ENCODE data around the gene MS4A5. TPM values are rescaled to one million over a fixed set of nuclear protein-coding genes. Genes with fewer than 3 reads are reported as not detected.

The MS4A5 gene
- total RNA-seq, 4 donors from 2014 or later, result not detected

GRCh38 chr11:60420015-60420414 is 9.4 kb upstream of the MS4A5 start:
- Histone ChIP-seq H3K27me3 (no peaks in the 10 kb centered on the region), H3K36me3 (no peaks in the 10 kb centered on the region), H3K4me1 (no peaks in the 10 kb centered on the region), H3K27ac (no peak overlapping the region), H3K9me3 (peaks cover 0 to 6% of the 10 kb centered on the region in 2 donors), H3K4me3 (no peak overlapping the region)
- 33 to 38% methylated on average over 2 of the region's 2 CpGs for WGBS, 2 donors (ENCODE audit: low coverage in 1 of 2)
- no peak for DNase-seq
- intact Hi-C loops (cut with DNase I; ENCODE audit: low total_unique reads) (no loop called here), in situ Hi-C loops (cut with MboI; ENCODE audit: low pct_ligation_motif_present in 1 of 4, low pct_unique_long_range_greater_than_20kb in 1 of 4, low sequenced_read_pairs in 3 of 4) (no loop called here)
- no peak for TF ChIP-seq CTCF (IDR thresholded peaks at IDR 0.05)
- no peak for TF ChIP-seq EP300 (IDR thresholded peaks at IDR 0.05; ENCODE audit: low read depth)
- no peak for TF ChIP-seq POLR2A (IDR thresholded peaks at IDR 0.05)
- no peak for TF ChIP-seq POLR2AphosphoS5 (IDR thresholded peaks at IDR 0.05)

- 95% methylated on average over 1 of the region's 1 CpG; no CpG with 5 or more reads in 1 of the 2 donors for WGBS, 2 donors (ENCODE audit: low coverage in 1 of 2)
- H3K27ac ChIP-seq, result no peak overlapping the region
- peaks cover 0 to 6% of the 10 kb centered on the region in 2 donors for H3K9me3 ChIP-seq
- intact Hi-C loops (cut with DNase I; ENCODE audit: low total_unique reads), result no loop called here
- in situ Hi-C loops (cut with MboI; ENCODE audit: low pct_ligation_motif_present in 1 of 4, low pct_unique_long_range_greater_than_20kb in 1 of 4, low sequenced_read_pairs in 3 of 4), result no loop called here
- H3K4me3 ChIP-seq, result no peak overlapping the region
- TF ChIP-seq POLR2A (IDR thresholded peaks at IDR 0.05) (no peak), CTCF (IDR thresholded peaks at IDR 0.05) (no peak), POLR2AphosphoS5 (IDR thresholded peaks at IDR 0.05) (no peak), EP300 (IDR thresholded peaks at IDR 0.05; ENCODE audit: low read depth) (no peak)
- H3K27me3 ChIP-seq, result no peaks in the 10 kb centered on the region
- H3K36me3 ChIP-seq, result no peaks in the 10 kb centered on the region
- DNase-seq, result no peak
- no peaks in the 10 kb centered on the region for H3K4me1 ChIP-seq
Observed at GRCh38 chr11:60422609-60423008, 6.8 kb upstream of the MS4A5 start.

- H3K27ac ChIP-seq, result no peak overlapping the region
- DNase-seq, result no peak
- WGBS, 2 donors (ENCODE audit: low coverage in 1 of 2), result 58% methylated on average over 2 of the region's 2 CpGs; no CpG with 5 or more reads in 1 of the 2 donors
- no peak for TF ChIP-seq POLR2AphosphoS5 (IDR thresholded peaks at IDR 0.05)
- H3K4me1 ChIP-seq, result no peaks in the 10 kb centered on the region
- H3K4me3 ChIP-seq, result no peak overlapping the region
- in situ Hi-C loops (cut with MboI; ENCODE audit: low pct_ligation_motif_present in 1 of 4, low pct_unique_long_range_greater_than_20kb in 1 of 4, low sequenced_read_pairs in 3 of 4), result no loop called here
- no peaks in the 10 kb centered on the region for H3K36me3 ChIP-seq
- intact Hi-C loops (cut with DNase I; ENCODE audit: low total_unique reads), result no loop called here
- H3K27me3 ChIP-seq, result no peaks in the 10 kb centered on the region
- H3K9me3 ChIP-seq, result no peaks in the 10 kb centered on the region
Observed at GRCh38 chr11:60428517-60428916, 855 bp upstream of the MS4A5 start.

GRCh38 chr11:60431251-60431650 is 1.9 kb downstream of the MS4A5 start:
- Histone ChIP-seq H3K36me3 (no peaks in the 10 kb centered on the region), H3K4me1 (no peaks in the 10 kb centered on the region), H3K27me3 (no peaks in the 10 kb centered on the region), H3K4me3 (no peak overlapping the region), H3K9me3 (no peaks in the 10 kb centered on the region), H3K27ac (no peak overlapping the region)
- 71 to 100% methylated on average over 1 to 2 of the region's 2 CpGs for WGBS, 2 donors (ENCODE audit: low coverage in 1 of 2)
- intact Hi-C loops (cut with DNase I; ENCODE audit: low total_unique reads) (no loop called here), in situ Hi-C loops (cut with MboI; ENCODE audit: low pct_ligation_motif_present in 1 of 4, low pct_unique_long_range_greater_than_20kb in 1 of 4, low sequenced_read_pairs in 3 of 4) (no loop called here)
- DNase-seq, result no peak
- TF ChIP-seq EP300 (IDR thresholded peaks at IDR 0.05; ENCODE audit: low read depth) (no peak), POLR2AphosphoS5 (IDR thresholded peaks at IDR 0.05) (no peak), POLR2A (IDR thresholded peaks at IDR 0.05) (no peak), CTCF (IDR thresholded peaks at IDR 0.05) (no peak)

DNA sequence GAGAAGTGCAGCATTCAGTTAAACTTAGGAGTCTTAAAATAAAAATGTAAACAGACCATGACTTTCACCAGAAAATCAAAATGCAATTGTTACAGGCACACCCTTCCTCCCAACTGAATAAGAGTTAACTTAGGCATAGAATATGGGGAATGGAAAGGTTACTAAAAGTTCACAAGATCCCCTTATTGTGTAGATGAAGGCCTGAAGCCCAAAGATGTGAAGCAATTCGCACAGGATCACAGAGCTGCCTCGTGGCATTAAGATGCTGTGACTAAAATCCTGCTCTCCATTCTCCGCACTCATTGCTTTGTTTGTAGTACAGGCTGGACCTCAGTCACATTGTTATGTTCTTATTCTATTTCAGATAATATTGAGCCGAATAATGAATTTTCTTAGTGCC is 4.0 kb downstream of the MS4A5 start:
- intact Hi-C loops (cut with DNase I; ENCODE audit: low total_unique reads), result no loop called here
- H3K27ac ChIP-seq, result no peak overlapping the region
- H3K9me3 ChIP-seq, result no peaks in the 10 kb centered on the region
- 73 to 84% methylated on average over 4 of the region's 4 CpGs for WGBS, 2 donors (ENCODE audit: low coverage in 1 of 2)
- H3K4me1 ChIP-seq, result no peaks in the 10 kb centered on the region
- no peak overlapping the region for H3K4me3 ChIP-seq
- H3K27me3 ChIP-seq, result no peaks in the 10 kb centered on the region
- TF ChIP-seq POLR2AphosphoS5 (IDR thresholded peaks at IDR 0.05) (no peak), CTCF (IDR thresholded peaks at IDR 0.05) (no peak), POLR2A (IDR thresholded peaks at IDR 0.05) (no peak), EP300 (IDR thresholded peaks at IDR 0.05; ENCODE audit: low read depth) (no peak)
- in situ Hi-C loops (cut with MboI; ENCODE audit: low pct_ligation_motif_present in 1 of 4, low pct_unique_long_range_greater_than_20kb in 1 of 4, low sequenced_read_pairs in 3 of 4), result no loop called here
- DNase-seq, result no peak
- no peaks in the 10 kb centered on the region for H3K36me3 ChIP-seq

Data from transverse colon (tissue), 4 donors.